ENCODE results near the gene CT45A8. TPM values are rescaled to one million over a fixed set of nuclear protein-coding genes. Genes with fewer than 3 reads are reported as not detected.
"Not testable (repeated sequence)": the region's sequence is repeated elsewhere in the genome, so short reads cannot be mapped to it uniquely, and the experiment has no call there.

CT45A8 gene
- total RNA-seq, 1 donor from 2014 or later = not detected

- H3K4me3 Mint-ChIP-seq (ENCODE audit: unreplicated experiment); H3K9me3 Mint-ChIP-seq (ENCODE audit: unreplicated experiment); H3K36me3 Mint-ChIP-seq (ENCODE audit: unreplicated experiment); H3K27ac Mint-ChIP-seq (ENCODE audit: unreplicated experiment); DNase-seq (ENCODE audit: extremely low spot score, unreplicated experiment); H3K4me1 Mint-ChIP-seq (ENCODE audit: unreplicated experiment); H3K27me3 Mint-ChIP-seq (ENCODE audit: unreplicated experiment): not testable (repeated sequence)
These were observed 34.4 kb downstream of the CT45A8 start, which contains the start of gene CT45A2 for GRCh38 chrX:135819912-135820311. TSS of gene CT45A2 (minus strand) at chrX:135820012. CDS start at chrX:135816265, 3,747 bp downstream.

GRCh38 chrX:135802687-135803086 lies 51.7 kb downstream of the CT45A8 start, which contains the start of gene CT45A6:
TSS of gene CT45A6 (minus strand) at chrX:135802787. CDS start at chrX:135798993, 3,794 bp downstream.
- not testable (repeated sequence) for H3K36me3 Mint-ChIP-seq (ENCODE audit: unreplicated experiment); H3K4me3 Mint-ChIP-seq (ENCODE audit: unreplicated experiment); H3K27me3 Mint-ChIP-seq (ENCODE audit: unreplicated experiment)

More at GRCh38 chrX:135802687-135803086, 51.7 kb downstream of the CT45A8 start, which contains the start of gene CT45A6:
- not testable (repeated sequence) for H3K4me1 Mint-ChIP-seq (ENCODE audit: unreplicated experiment); H3K27ac Mint-ChIP-seq (ENCODE audit: unreplicated experiment); H3K9me3 Mint-ChIP-seq (ENCODE audit: unreplicated experiment); DNase-seq (ENCODE audit: extremely low spot score, unreplicated experiment)

Other genes starting within 250 kb of the CT45A8 start
- gene CT45A1, start 140.9 kb downstream of the CT45A8 start, total RNA-seq = not detected in 2 replicates
- not detected in 2 replicates for gene CT45A3, start 86.3 kb downstream of the CT45A8 start, total RNA-seq
- gene CT45A5, start 69.0 kb downstream of the CT45A8 start, total RNA-seq = not detected in 2 replicates
- not detected in 2 replicates for gene CT45A6, start 51.8 kb downstream of the CT45A8 start, total RNA-seq
- gene CT45A2, start 34.5 kb downstream of the CT45A8 start, total RNA-seq = not detected in 2 replicates
- gene CT45A7, start 17.3 kb downstream of the CT45A8 start, total RNA-seq = not detected in 2 replicates
- not detected in 2 replicates for gene CT45A9, start 17.3 kb upstream of the CT45A8 start, total RNA-seq
- gene CT45A10, start 38.9 kb upstream of the CT45A8 start, total RNA-seq = not detected in 2 replicates
- gene SAGE1, start 39.2 kb upstream of the CT45A8 start, total RNA-seq = not detected in 2 replicates
- 30.9 and 32.4 TPM in 2 replicates for gene MMGT1, start 119.5 kb upstream of the CT45A8 start, total RNA-seq
- 16.1 and 18.0 TPM in 2 replicates for gene SLC9A6, start 130.9 kb upstream of the CT45A8 start, total RNA-seq